DOHH2 (cell line): ENCODE measurements around the gene CMC1.

Experiments used
- CTCF ChIP-seq: fragments of 200-600 bp; sonication (generic); IDR thresholded peaks from one replicate; pipeline ENCODE4 v1.5.1; 2014; ENCODE audit warnings: antibody characterized with exemption, mild to moderate bottlenecking, low read depth, low read length; ENCODE audit not compliant: poor library complexity, severe bottlenecking
- EZH2phosphoT487 ChIP-seq: fragments of 200-600 bp; sonication (generic); IDR thresholded peaks from 2 replicates; pipeline ENCODE4 v1.6.1; 2017; ENCODE audit warnings: borderline replicate concordance, mild to moderate bottlenecking, antibody characterized with exemption, low read length, moderate library complexity, mixed read lengths

- TF ChIP-seq CTCF (no peak), EZH2phosphoT487 (no peak)
Measured at GRCh38 chr3:28278918-28279317, 37.5 kb downstream of the CMC1 start.
